Measurements from ENCODE around the gene UBA3. TPM values are rescaled to one million over a fixed set of nuclear protein-coding genes. Genes with fewer than 3 reads are reported as not detected.

Gene UBA3
- total RNA-seq, 1 donor from 2014 or later: 47.8 TPM

DNA sequence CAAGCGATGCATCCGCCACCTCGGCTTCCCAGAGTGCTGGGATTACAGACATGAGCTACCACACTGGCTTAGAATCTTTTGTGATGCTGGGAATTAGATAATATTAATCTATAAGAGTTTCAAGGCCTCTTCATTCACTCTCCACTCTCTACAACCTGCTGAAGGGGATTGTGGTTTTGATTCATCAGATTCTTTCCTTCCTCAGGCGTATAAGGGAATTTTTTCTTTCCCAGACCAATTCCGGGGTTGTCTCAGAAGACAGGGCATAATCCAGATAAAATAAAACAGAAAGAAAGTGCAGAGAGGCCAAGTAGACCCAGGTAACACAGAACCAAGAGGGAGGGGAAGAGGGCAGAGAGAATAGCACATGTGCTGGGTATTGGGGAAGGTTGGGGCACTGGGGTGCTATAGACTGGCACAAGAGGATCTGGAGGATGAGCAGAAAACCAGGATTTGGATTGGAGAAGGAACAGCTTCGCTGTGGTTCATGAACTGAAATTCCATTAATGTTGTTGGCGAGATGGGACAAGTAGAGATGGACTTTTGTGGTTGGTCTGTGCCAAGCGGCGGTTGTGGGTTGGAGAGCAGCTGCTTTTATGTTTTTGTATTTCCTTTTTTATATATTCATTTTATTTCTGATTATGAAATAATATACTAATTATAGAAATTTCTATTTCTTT, 17.4 kb upstream of the UBA3 start:
- no peak for ATAC-seq

DNA sequence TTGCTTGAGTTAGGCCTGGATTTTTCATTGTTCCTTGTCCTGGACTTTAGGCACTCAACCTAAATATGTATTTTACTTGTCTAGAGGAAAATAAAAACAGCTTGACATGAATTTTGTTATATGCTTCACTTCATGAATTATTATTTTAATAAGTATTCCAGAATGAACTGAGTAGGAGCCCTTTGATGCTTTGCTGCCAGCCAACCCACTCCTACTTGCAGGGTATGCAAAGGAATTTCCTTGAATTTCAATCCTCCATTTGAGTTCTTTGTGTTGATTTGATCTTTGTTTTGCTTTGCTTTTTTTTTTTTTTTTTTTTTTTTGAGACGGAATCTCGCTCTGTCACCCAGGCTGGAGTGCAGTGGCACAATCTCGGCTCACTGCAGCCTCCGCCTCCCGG, 16.1 kb upstream of the UBA3 start:
- ATAC-seq: no peak

DNA sequence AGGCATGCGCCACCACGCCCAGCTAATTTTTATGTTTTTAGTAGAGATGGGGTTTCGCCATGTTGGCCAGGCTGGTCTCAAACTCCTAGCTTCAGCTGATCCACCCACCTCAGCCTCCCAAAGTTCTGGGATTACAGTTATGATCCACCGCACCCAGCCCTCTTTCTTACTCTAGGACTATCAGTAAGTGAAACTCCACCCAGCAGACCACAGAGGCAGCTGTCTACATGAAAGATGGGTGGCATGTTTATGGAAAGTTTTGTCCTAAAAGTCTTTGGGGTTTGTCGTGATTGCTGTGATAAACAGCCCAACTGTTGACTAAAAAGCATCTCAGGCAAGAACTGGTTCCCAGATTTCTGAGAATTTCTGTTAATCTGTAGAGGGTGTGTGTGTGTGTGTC, 15.5 kb upstream of the UBA3 start:
- no peak for ATAC-seq

DNA sequence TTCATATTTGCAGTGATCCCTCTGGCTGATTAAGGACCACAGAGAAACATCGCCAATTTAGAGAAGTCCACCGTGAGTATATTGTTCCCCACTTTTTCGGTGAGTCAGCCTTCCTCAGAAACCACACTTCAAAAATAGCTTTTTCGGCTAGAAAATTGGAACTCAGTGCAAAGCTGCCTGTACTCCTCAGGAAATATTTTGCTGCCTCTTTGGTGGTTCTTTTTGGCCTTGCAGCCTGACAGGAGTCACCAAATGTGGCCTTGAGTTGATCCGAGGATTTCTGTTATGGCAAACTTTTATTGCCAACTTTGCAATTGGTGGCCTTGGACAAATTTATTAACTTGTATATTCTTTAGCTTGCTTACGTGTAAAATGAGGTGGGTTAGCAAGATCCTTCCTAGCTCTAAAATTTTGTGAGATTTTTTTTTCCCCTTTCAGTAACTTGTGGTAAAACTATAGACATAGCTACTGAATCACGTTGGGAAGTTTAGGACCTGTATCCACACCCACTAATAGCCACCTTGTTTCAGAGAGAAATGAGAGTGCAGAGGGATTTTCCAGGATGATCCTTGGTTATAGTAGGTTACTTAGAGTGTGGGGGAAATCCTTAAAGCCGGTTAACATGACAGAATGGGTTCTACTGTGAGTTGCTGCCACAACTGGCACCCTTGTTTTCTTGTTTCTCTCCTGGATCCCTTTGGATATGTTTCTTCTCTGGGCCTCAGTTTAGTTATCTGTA, 14.5 kb upstream of the UBA3 start:
- ATAC-seq: no peak

DNA sequence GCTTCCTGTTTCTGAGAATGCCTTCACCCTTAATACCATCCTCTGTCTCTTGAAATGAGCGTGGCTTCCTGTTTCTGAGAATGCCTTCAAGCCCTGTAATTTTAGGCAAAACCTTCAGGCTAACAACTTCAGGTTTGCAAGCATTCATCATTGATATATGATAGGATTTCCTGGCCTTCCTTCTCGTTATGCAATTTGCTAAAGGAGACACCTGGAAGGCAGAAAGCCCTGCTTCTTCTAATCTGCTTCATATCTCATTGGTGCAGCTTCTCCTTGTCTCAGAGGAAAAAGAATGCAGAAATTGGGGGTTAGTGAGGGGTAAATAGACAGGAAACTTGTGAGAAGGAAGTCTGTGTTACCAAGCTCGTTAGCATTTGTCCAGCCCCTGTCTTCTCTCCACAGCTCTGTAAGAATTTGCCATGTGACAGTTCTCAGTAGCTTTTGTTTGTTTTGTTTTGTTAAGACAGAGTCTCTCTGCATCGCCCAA, 11.9 kb upstream of the UBA3 start:
- ATAC-seq: no peak

DNA sequence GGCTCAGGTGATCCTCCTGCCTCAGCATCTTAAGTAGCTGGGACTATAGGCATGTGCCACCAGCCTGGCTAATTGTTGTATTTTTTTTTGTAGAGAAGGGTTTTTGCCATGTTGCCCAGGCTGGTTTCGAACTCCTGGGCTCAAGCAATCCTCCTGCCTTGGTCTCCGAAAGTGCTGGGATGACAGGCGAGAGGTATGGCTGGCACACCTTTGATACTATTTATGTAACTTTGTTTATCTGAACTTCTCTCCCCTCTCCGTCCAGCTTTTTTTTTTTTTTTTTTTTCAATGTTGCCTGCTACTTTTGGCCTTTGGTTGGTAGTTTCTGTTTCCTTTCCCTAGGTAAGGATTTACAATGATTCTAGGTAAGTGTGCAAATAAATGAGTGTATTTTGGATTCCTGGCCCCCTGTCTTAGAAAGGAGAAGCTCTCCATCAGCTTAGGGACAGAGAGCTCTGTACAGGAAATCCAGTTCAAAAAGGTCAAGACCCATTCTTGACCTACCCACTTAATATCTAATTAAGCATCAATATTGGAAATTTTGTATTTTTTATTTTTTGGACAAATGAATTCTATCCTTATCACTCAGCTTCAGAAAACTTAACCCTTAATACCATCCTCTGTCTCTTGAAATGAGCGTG, 11.3 kb upstream of the UBA3 start:
- no peak for ATAC-seq

DNA sequence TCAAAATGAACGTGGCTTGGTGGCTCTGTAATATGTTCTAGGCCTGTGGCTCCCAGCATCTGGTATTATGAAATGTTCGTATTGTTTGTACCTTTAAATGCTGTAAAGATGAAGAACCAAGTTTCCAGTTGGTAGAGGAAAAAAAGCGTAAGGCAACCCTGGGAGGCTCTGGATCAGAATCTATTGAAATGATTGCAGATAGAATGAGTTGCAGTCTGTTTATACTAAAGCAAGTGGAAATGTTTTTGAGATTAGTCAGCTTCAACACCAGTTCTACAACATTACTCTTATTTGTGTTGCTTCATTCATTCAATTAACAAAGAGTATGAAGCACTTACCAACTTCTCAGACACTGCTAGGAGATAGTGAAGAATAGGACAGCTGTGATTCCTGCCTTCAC, 9.9 kb upstream of the UBA3 start:
- peak; percentile 49 for ATAC-seq

DNA sequence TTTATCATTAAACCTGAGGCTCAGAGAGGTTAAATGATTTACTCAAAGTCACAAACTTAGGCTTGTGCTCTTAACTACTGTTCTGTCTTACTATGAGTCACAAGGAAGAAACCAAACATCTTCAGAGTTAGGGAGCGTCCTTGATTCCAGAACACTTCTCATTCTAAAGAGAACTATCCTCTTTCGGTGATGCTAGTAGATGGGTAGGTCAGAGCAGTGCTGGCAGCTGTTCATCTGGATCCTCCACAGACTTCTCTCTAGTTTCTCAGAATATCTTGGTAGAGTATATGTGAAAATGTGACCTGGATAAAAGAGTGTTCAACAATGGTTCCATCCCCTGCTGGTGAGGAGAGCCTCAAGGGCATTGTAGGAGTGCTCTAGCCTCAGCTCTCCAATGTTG, 7.9 kb upstream of the UBA3 start:
- peak; percentile 18 for ATAC-seq

DNA sequence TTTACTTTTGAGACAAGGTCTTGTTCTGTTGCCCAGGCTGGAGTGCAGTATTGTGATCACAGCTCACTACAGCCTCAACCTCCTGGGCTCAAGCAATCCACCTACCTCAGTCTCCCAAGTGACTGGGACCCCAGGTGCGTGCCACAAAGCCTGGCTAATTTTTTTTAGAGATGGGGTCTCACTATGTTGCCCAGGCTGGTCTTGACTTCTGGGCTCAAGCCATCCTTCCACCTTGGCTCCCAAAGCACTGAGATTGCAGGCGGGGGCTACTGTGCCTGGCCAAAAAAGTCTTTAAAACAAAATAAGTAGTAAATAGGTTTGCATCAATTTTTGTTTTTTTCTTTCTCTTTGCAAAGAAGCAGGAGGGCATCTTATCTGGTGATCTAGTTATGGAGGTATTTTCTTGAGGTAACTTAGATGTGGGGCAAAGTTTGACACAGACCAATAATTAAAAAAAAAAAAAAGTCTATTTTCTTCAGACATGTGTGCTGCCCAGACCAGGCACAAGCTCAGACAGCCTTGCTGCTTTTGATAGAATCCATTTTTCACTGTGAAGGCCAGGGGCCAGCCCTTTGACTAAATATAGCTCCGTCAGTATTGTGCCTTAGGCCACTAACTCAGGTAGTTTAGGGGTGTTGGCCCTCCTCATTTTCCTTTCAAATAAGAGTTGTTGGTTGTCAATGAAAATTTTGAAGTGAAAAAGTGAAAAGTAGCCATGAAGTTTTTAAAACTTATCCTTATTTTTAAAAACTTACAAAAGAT, 7.0 kb upstream of the UBA3 start:
- ATAC-seq: no peak

DNA sequence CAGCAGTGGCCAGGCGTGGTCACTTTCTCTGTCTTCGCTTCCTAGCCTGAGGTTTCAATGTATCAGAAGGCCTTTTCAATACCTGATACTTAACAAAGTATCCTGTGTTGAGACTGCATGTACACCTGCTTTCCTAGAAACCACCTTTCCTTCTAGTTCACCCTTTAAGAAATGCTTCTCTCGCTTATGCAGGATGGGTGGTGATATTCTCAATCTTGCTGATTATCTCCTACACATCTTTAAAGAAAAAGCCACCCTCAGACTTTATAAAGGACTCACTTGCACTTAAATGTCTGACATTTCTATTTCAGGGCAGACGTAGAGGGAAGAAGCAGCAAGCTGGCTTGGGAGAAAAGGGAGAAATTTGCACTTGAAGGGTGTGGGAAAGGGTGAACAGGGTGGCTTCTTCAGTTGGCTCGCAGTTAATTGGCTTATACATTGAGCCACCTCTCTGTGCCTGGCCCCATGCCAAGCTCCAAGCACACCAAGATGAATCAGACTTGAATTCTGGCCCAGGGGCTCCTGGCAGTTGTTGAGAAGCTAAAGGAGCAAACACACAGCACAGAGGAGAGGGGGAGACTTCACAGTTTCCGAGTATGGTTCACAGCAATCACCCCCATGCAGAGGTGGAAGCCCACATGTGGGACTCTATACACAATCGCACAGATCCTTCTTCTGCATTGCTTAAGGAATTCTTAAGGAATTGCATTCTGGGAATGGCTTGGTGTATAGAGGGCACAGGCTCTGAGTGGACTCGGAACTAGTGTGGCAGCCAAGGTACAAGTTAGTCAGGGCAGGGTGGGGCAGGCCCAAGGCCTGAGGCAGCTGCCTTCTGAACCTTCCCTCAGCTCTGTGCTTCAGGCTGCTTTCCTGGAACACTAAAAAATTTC, 5.9 kb upstream of the UBA3 start:
- ATAC-seq: peak; percentile 88

DNA sequence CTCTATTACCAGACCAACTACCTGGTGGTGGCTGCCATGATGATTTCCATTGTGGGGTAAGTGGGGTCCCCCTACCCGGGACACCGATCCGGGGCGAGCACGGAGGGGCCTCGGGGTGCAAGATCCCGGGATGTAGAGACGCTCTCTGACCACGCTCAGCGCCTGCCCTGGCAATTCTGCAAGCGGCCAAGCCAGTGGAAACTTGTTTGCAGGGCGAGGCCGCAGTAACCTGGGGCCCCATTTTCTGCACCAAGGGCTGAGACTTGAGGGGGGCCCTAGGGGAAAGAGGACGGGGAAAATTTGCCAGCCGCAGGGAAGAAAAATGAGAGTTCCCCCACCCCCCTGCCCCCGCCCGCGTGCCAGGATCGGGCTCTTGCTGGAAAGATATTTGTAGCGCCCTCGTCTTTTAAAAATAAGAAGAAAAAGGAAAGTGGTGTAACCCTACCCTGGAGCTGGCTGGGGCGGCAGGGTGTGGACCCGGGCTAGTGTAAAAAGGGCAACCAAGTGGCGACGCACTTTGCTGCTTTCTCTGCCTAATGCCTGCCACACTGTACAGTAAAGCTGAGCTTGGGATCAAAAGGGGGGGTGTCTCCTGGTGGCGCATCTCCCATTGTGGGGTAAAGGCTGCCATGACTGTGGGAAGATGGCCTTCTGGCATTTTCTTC, 5.1 kb upstream of the UBA3 start:
- peak; percentile 38 for ATAC-seq

DNA sequence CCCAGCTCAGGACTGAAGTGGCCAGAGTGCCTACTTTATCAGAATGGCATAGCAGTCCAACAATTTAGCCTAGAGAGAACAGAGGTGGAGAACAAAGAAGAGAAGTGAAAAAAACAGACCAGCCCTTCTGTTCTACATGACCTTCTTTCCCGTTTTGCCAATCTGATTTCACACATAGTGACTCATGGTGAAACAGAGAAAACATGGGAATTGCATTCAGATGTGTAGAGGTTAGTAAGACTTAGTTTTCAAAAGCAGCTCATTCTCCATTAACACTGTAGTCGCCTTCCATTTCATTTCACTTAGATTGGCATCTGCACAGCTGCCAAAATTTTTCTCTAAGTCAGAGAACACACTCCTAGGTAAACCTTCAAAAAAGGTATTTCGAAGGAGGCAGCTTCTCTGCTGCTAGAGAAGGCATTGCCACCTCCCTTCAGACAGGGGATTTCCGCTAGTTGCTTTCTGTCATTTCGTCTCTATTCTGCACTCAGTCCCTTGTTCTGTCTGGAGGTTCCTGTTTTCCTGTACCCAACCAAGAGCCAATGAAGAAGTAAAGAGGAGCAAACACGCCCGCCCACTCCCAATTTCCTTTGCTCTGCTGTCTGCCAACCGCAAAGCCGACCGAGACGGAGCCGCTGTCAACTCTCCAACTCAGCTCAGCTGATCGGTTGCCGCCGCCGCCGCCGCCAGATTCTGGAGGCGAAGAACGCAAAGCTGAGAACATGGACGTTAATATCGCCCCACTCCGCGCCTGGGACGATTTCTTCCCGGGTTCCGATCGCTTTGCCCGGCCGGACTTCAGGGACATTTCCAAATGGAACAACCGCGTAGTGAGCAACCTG, 4.4 kb upstream of the UBA3 start, which contains the start of gene ARL6IP5:
Gene ARL6IP5 (plus strand): TSS at position 612 of the 842 bp plus-strand sequence. CDS start 111 bp downstream, at position 723.
- ATAC-seq: peak; percentile 71

DNA sequence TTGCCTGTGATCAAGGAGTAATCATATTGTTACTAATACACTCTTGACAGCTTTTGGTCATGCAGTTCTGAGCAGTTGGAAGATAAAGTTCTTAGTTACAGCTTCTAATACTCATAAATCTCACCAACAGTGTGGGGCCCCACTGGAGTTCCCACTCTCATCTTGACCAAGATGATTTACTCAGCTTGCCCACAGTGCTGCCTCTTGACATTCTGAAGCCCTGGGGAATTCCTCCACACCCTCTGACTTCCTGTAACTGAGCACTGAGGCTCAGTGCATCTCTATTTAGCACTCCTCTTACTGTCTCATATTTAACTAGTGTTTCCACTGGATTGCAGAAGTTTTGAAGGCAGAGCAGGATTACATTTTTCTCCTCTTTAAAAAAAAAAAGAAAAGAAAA, 2.6 kb upstream of the UBA3 start:
- ATAC-seq: no peak

DNA sequence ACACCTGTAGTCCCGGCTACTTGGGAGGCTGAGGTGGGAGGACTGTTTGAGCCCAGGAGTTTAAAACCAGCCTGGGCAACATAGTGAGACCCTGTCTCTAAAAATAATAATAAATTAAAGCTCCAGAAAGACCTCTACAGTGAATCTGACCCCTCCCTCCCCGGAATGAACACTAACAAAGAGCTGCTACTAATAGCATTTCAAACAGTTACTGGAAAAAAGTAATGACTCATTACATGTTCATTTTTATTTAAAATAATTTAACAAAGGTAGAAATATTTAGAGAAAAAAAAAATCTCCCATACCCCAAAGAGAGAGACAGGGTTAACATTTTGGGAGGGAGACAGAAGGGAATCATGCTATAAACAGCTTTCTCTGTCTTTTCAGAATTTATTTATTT, 2.2 kb upstream of the UBA3 start:
- ATAC-seq: no peak

DNA sequence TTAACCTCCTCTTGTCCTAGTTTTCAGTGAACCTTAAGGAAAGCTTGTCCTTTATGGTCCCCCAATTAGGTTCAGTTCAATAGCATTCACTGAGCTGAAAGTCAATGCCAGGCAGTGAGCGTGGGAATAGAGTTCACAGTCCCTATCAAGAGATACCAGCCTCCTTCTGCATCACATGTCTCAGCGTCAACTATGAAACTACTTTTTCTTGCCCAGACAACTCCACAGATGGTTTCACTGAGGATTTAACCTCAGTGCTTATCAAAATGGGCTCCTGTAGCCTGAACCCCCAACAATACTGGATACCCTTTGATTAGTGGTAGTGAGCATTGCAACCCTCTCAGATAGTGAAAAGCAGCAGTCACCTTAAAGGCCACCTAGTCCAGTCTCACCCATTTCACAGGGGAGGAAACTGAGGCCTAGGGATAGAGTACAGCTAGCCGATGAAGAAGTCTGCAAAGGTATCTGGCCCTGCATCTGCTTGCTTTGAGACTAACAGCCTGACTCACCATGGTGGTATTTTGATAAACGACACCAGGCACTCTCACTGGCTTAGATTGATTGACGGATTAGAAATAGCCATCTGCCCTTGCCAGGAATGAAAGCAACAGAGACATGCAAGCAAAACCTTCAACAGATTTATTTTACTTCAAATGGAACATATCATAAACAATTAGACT, 1.6 kb upstream of the UBA3 start:
- no peak for ATAC-seq

DNA sequence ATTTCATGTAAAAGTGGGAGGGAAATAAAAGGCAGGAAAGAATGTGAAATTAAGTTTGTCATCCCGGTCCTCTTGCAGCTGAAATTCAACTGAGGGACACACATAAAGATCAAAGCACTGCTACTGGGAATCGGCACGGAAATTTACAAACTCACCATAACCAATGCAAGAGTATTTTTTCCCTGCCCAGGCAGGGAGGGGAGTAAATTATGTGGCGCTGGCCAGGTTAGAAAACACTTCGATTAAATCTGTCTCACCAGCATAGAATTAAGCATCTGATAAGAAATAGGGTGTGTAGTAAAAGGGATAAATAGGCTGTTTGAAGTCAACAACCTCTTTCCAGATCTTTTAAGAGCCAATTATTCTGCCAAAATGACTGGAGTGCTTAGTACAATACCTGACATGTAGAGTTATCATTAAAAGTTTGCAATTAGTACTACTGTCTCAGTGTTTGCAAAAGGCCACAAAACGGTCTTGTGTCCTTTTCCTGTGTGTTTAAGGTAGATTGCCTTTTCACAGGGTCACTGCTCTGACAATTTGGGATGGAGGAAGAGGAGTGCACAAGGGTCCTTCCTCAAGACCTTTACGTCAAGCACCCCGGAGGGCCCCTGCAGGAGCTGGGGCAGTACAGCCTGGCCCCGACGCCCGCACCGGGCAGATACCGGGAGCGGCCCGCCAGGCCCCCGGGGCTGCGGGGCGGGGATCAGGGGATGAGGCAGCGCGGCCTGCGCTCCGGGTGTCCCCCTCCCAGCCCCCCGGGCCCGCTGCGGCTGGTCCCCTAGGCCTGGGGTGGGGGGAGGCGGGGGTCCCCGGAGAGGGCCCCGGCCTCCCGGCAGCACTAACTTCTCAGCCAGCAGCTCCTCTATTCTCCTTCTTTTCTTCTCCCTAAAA, 651 bp downstream of the UBA3 start:
- ATAC-seq: peak; percentile 63

DNA sequence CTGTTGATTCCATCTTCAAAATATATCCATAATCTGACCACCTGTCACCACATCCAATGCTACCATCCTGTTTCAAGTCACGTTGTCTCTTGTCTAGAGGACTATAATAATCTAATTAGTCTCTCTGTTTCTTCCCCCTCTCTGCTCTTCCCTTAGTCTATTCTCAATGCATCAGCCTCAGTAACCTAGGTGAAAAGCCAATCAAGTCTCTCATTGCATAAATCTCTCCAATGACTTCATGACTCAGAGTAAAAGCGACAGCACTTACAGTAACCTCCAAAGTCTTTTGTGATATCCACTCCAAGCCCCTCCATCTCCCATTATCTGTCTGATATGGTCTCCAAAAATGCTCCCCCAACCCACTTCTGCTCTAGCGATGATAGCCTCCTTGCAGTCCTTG, 7.2 kb downstream of the UBA3 start:
- no peak for ATAC-seq

DNA sequence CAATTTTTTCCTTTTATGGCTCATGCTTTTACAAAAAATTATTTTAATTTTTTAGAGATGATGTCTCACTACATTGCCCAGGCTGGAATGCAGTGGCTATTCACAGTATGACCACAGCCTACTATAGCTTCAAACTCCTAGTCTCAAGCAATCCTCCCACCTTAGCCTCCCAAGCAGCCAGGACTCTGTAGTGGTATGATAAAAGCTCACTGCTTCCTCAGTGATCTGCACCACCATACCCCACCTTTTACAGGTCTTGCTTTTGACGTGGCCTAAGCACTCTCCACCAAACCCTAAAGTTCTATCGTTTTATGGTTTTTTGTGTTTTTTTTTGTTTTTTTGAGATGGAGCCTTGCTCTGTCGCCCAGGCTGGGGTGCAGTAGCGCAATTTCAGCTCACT, 14.0 kb downstream of the UBA3 start:
- no peak for ATAC-seq
